ENCODE results near the gene GALNT13.

GRCh38 chr2:154120706-154121105 lies 249.0 kb downstream of the GALNT13 start:
- TF ChIP-seq, protein P1, sequence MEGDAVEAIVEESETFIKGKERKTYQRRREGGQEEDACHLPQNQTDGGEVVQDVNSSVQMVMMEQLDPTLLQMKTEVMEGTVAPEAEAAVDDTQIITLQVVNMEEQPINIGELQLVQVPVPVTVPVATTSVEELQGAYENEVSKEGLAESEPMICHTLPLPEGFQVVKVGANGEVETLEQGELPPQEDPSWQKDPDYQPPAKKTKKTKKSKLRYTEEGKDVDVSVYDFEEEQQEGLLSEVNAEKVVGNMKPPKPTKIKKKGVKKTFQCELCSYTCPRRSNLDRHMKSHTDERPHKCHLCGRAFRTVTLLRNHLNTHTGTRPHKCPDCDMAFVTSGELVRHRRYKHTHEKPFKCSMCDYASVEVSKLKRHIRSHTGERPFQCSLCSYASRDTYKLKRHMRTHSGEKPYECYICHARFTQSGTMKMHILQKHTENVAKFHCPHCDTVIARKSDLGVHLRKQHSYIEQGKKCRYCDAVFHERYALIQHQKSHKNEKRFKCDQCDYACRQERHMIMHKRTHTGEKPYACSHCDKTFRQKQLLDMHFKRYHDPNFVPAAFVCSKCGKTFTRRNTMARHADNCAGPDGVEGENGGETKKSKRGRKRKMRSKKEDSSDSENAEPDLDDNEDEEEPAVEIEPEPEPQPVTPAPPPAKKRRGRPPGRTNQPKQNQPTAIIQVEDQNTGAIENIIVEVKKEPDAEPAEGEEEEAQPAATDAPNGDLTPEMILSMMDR (IDR thresholded peaks at IDR 0.05; ENCODE audit: insufficient read depth, low read length, poor library complexity, severe bottlenecking), result no peak
- no peak for TF ChIP-seq EZH2phosphoT487 (conservative IDR thresholded peaks at IDR 0.05; ENCODE audit: low read length)

Measured in SU-DHL-6 (cell line).